WTC11 (cell line): ENCODE data around the gene EFCC1.

Source experiments
- SMAD4 ChIP-seq: sonication (generic); formaldehyde crosslinking; IDR thresholded peaks from 2 replicates; pipeline ENCODE4 v1.8.0; 2022; ENCODE audit warnings: mild to moderate bottlenecking, missing genetic modification reagents
- SP1 ChIP-seq: sonication (generic); formaldehyde crosslinking; conservative IDR thresholded peaks from 2 replicates; pipeline ENCODE4 v1.8.1; 2022; ENCODE audit warnings: missing genetic modification reagents
- ZNF263 ChIP-seq: sonication (generic); formaldehyde crosslinking; IDR thresholded peaks from 2 replicates; pipeline ENCODE4 v1.8.1; 2022; ENCODE audit warnings: low read depth, mild to moderate bottlenecking, moderate library complexity, missing genetic modification reagents
- ZNF423 ChIP-seq: fragments of 250-450 bp; sonication (Bioruptor Pico); IDR thresholded peaks from 2 replicates; pipeline ENCODE4 v2.1.2; 2022; ENCODE audit warnings: mild to moderate bottlenecking, moderate library complexity
- TF ChIP-seq, protein P1 (sequence below): fragments of 200-600 bp; IDR thresholded peaks from 2 replicates; pipeline ENCODE4 v1.8.0; 2022; ENCODE audit warnings: antibody characterized with exemption
- TF ChIP-seq, protein P2 (sequence below): fragments of 250-450 bp; sonication (Bioruptor Pico); IDR thresholded peaks from 2 replicates; pipeline ENCODE4 v1.9.0; 2021; ENCODE audit warnings: moderate library complexity, mild to moderate bottlenecking, inconsistent platforms, borderline replicate concordance
- TF ChIP-seq, protein P3 (sequence below): sonication (generic); formaldehyde crosslinking; IDR thresholded peaks from 2 replicates; pipeline ENCODE4 v1.8.0; 2022; ENCODE audit warnings: mild to moderate bottlenecking, missing genetic modification reagents
- TF ChIP-seq, protein P4 (sequence below): sonication (generic); formaldehyde crosslinking; IDR thresholded peaks from 2 replicates; pipeline ENCODE4 v1.8.0; 2022; ENCODE audit warnings: mild to moderate bottlenecking, missing genetic modification reagents
- TF ChIP-seq, protein P5 (sequence below): sonication (generic); formaldehyde crosslinking; IDR thresholded peaks from 2 replicates; pipeline ENCODE4 v1.8.1; 2023; ENCODE audit warnings: mild to moderate bottlenecking, missing genetic modification reagents, moderate library complexity
- TF ChIP-seq, protein P6 (sequence below): sonication (generic); formaldehyde crosslinking; IDR thresholded peaks from 2 replicates; pipeline ENCODE4 v1.8.1; 2022; ENCODE audit warnings: mild to moderate bottlenecking, moderate library complexity, missing genetic modification reagents
- TF ChIP-seq, protein P7 (sequence below): fragments of 250-450 bp; sonication (Bioruptor Pico); IDR thresholded peaks from 2 replicates; pipeline ENCODE4 v1.9.0; 2021; ENCODE audit warnings: mild to moderate bottlenecking

DNA sequence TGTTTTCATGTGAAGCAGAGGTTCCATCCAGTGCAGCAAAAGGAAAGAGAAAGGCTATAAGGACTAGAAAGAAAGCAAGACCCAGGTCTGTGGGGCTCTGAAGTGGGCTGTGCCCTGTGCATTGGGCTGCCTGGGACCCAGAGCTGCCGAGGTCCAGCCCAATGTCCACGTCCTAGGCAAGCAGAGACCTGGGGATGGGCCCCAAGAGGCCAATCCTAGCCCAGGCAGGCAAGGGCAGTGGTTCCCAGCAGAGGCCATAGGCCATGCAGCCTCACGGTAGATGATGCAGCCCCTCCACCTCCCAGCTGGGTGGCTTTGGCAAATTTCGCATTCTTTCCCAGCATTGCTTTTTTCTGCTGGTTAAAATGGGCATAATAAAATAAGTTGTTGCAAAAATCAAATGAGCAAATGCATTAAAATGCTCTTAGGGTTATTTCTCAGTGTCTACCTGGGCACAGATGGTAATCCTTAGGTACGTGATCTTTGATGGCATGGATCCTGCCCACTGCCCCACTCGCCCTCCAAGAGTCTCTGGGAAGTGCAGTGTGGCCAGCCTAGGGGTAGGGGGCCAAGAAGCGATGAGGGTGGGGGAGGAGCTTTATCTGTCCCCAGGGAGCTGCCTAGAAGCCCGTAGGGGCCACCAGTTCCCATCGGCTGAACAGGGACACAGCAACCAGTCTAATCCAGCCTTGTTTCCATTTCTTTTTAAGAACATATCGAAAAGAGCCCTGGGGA lies 37.2 kb downstream of the EFCC1 start:
- TF ChIP-seq ZNF263 (CRISPR knock-in tag) (no peak), SP1 (CRISPR knock-in tag) (no peak), SMAD4 (CRISPR knock-in tag) (no peak), ZNF423 (CRISPR knock-in tag) (no peak)
- TF ChIP-seq, protein P1, sequence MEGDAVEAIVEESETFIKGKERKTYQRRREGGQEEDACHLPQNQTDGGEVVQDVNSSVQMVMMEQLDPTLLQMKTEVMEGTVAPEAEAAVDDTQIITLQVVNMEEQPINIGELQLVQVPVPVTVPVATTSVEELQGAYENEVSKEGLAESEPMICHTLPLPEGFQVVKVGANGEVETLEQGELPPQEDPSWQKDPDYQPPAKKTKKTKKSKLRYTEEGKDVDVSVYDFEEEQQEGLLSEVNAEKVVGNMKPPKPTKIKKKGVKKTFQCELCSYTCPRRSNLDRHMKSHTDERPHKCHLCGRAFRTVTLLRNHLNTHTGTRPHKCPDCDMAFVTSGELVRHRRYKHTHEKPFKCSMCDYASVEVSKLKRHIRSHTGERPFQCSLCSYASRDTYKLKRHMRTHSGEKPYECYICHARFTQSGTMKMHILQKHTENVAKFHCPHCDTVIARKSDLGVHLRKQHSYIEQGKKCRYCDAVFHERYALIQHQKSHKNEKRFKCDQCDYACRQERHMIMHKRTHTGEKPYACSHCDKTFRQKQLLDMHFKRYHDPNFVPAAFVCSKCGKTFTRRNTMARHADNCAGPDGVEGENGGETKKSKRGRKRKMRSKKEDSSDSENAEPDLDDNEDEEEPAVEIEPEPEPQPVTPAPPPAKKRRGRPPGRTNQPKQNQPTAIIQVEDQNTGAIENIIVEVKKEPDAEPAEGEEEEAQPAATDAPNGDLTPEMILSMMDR, result no peak
- TF ChIP-seq, protein P2, sequence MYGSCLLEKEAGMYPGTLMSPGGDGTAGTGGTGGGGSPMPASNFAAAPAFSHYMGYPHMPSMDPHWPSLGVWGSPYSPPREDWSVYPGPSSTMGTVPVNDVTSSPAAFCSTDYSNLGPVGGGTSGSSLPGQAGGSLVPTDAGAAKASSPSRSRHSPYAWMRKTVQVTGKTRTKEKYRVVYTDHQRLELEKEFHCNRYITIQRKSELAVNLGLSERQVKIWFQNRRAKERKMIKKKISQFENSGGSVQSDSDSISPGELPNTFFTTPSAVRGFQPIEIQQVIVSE (CRISPR knock-in tag), result no peak
- TF ChIP-seq, protein P3, sequence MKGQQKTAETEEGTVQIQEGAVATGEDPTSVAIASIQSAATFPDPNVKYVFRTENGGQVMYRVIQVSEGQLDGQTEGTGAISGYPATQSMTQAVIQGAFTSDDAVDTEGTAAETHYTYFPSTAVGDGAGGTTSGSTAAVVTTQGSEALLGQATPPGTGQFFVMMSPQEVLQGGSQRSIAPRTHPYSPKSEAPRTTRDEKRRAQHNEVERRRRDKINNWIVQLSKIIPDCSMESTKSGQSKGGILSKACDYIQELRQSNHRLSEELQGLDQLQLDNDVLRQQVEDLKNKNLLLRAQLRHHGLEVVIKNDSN (CRISPR knock-in tag), result no peak
- TF ChIP-seq, protein P4, sequence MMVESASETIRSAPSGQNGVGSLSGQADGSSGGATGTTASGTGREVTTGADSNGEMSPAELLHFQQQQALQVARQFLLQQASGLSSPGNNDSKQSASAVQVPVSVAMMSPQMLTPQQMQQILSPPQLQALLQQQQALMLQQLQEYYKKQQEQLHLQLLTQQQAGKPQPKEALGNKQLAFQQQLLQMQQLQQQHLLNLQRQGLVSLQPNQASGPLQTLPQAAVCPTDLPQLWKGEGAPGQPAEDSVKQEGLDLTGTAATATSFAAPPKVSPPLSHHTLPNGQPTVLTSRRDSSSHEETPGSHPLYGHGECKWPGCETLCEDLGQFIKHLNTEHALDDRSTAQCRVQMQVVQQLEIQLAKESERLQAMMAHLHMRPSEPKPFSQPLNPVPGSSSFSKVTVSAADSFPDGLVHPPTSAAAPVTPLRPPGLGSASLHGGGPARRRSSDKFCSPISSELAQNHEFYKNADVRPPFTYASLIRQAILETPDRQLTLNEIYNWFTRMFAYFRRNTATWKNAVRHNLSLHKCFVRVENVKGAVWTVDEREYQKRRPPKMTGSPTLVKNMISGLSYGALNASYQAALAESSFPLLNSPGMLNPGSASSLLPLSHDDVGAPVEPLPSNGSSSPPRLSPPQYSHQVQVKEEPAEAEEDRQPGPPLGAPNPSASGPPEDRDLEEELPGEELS, result no peak
- TF ChIP-seq, protein P5, sequence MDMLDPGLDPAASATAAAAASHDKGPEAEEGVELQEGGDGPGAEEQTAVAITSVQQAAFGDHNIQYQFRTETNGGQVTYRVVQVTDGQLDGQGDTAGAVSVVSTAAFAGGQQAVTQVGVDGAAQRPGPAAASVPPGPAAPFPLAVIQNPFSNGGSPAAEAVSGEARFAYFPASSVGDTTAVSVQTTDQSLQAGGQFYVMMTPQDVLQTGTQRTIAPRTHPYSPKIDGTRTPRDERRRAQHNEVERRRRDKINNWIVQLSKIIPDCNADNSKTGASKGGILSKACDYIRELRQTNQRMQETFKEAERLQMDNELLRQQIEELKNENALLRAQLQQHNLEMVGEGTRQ (CRISPR knock-in tag), result no peak
- TF ChIP-seq, protein P6, sequence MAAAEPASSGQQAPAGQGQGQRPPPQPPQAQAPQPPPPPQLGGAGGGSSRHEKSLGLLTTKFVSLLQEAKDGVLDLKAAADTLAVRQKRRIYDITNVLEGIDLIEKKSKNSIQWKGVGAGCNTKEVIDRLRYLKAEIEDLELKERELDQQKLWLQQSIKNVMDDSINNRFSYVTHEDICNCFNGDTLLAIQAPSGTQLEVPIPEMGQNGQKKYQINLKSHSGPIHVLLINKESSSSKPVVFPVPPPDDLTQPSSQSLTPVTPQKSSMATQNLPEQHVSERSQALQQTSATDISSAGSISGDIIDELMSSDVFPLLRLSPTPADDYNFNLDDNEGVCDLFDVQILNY, result no peak
- TF ChIP-seq, protein P7, sequence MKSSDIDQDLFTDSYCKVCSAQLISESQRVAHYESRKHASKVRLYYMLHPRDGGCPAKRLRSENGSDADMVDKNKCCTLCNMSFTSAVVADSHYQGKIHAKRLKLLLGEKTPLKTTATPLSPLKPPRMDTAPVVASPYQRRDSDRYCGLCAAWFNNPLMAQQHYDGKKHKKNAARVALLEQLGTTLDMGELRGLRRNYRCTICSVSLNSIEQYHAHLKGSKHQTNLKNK (CRISPR knock-in tag), result no peak
